Loucy (cell line): ENCODE results near the gene HNRNPH3.

ENCODE experiments used
- H2AFZ ChIP-seq: fragments of 200-600 bp; sonication (generic); 2 replicates; pipeline ENCODE4 v1.6.0; 2016; ENCODE audit warnings: antibody characterized with exemption, mild to moderate bottlenecking, low read length, moderate library complexity
- H3F3A ChIP-seq: fragments of 200-600 bp; 2 replicates; pipeline ENCODE4 v1.6.0; 2016; ENCODE audit warnings: antibody characterized with exemption, low read depth, mild to moderate bottlenecking
- H3K27me3 ChIP-seq: fragments of 200-600 bp; sonication (generic); 2 replicates; pipeline ENCODE4 v1.6.1; 2014; ENCODE audit warnings: low read length, mild to moderate bottlenecking; ENCODE audit not compliant: insufficient read depth, poor library complexity, severe bottlenecking
- H3K36me3 ChIP-seq: fragments of 200-600 bp; sonication (generic); 2 replicates; pipeline ENCODE4 v1.6.1; 2016; ENCODE audit warnings: low read length; ENCODE audit not compliant: insufficient read depth
- H3K4me1 ChIP-seq: fragments of 200-600 bp; sonication (generic); 2 replicates; pipeline ENCODE4 v1.5.1; 2014; ENCODE audit warnings: low read length, mild to moderate bottlenecking; ENCODE audit not compliant: insufficient read depth, poor library complexity, severe bottlenecking
- H3K4me2 ChIP-seq: fragments of 200-600 bp; sonication (generic); 2 replicates; pipeline ENCODE4 v1.6.0; 2014; ENCODE audit warnings: antibody characterized with exemption, low read length, low read depth, mild to moderate bottlenecking; ENCODE audit not compliant: poor library complexity, severe bottlenecking
- H3K4me3 ChIP-seq: fragments of 200-600 bp; sonication (generic); 2 replicates; pipeline ENCODE4 v1.5.1; 2014; ENCODE audit warnings: low read length, mild to moderate bottlenecking, mixed read lengths; ENCODE audit not compliant: poor library complexity, severe bottlenecking
- H3K79me2 ChIP-seq: fragments of 200-600 bp; sonication (generic); 2 replicates; pipeline ENCODE4 v1.6.1; 2014; ENCODE audit warnings: low read length; ENCODE audit not compliant: insufficient read depth
- H3K9ac ChIP-seq: fragments of 200-600 bp; sonication (generic); 2 replicates; pipeline ENCODE4 v1.6.0; 2014; ENCODE audit warnings: mild to moderate bottlenecking, low read depth, low read length, moderate library complexity; ENCODE audit not compliant: poor library complexity, severe bottlenecking
- H3K9me2 ChIP-seq: fragments of 200-600 bp; sonication (generic); replicated peaks from 2 replicates; pipeline ENCODE4 v1.6.1; 2016; ENCODE audit warnings: low read depth, low read length, mixed read lengths
- H3K9me3 ChIP-seq: fragments of 200-600 bp; sonication (generic); 2 replicates; pipeline ENCODE4 v1.6.1; 2014; ENCODE audit warnings: mild to moderate bottlenecking, antibody characterized with exemption, low read length, low read depth; ENCODE audit not compliant: insufficient read depth
- H4K20me1 ChIP-seq: fragments of 200-600 bp; sonication (generic); 2 replicates; pipeline ENCODE4 v1.6.0; 2014; ENCODE audit warnings: antibody characterized with exemption, low read length, mild to moderate bottlenecking; ENCODE audit not compliant: insufficient read depth, poor library complexity, severe bottlenecking
- CTCF ChIP-seq: fragments of 200-600 bp; sonication (generic); conservative IDR thresholded peaks from 2 replicates; pipeline ENCODE4 v1.5.1; 2014; ENCODE audit warnings: mild to moderate bottlenecking, antibody characterized with exemption, low read length
- EZH2phosphoT487 ChIP-seq: fragments of 200-600 bp; IDR thresholded peaks from 2 replicates; pipeline ENCODE4 v1.6.1; 2018; ENCODE audit warnings: antibody characterized with exemption, mild to moderate bottlenecking, moderate library complexity, borderline replicate concordance

HNRNPH3 gene

GRCh38 chr10:68348265-68348741 lies 16.4 kb downstream of the HNRNPH3 start:
- Histone ChIP-seq H3K36me3 (peaks cover 32% of the 10 kb centered on the region; the same call in 1 of the 2 replicates), H3K79me2 (peaks cover 10% of the 10 kb centered on the region; the same call in 1 of the 2 replicates), H3K9me3 (no peaks in the 10 kb centered on the region), H3K4me3 (no peak overlapping the region), H3K27me3 (no peaks in the 10 kb centered on the region), H3K4me1 (no peaks in the 10 kb centered on the region), H4K20me1 (peaks cover 11% of the 10 kb centered on the region), H3F3A (peaks cover 19% of the 10 kb centered on the region; the same call in 1 of the 2 replicates), H3K9ac (no peak overlapping the region), H3K9me2 (no peaks in the 10 kb centered on the region), H3K4me2 (no peak overlapping the region), H2AFZ (no peak overlapping the region)
- no peak for TF ChIP-seq EZH2phosphoT487
- peak; percentile 82 for TF ChIP-seq CTCF

GRCh38 chr10:68353537-68353936 lies 21.7 kb downstream of the HNRNPH3 start:
- Histone ChIP-seq H2AFZ (no peak overlapping the region), H3K9ac (no peak overlapping the region), H4K20me1 (no peaks in the 10 kb centered on the region), H3F3A (no peaks in the 10 kb centered on the region), H3K9me2 (no peaks in the 10 kb centered on the region), H3K4me2 (no peak overlapping the region), H3K4me1 (no peaks in the 10 kb centered on the region), H3K79me2 (no peaks in the 10 kb centered on the region), H3K4me3 (no peak overlapping the region), H3K36me3 (peaks cover 6% of the 10 kb centered on the region; the same call in 1 of the 2 replicates), H3K9me3 (no peaks in the 10 kb centered on the region), H3K27me3 (no peaks in the 10 kb centered on the region)
- no peak for TF ChIP-seq EZH2phosphoT487
- TF ChIP-seq CTCF, result no peak

- H3K36me3 ChIP-seq, result peaks cover 9% of the 10 kb centered on the region; the same call in 1 of the 2 replicates
- H4K20me1 ChIP-seq, result no peaks in the 10 kb centered on the region
- no peak overlapping the region for H3K4me2 ChIP-seq
- H3F3A ChIP-seq, result no peaks in the 10 kb centered on the region
- TF ChIP-seq EZH2phosphoT487, result no peak
- no peak for TF ChIP-seq CTCF
- H3K9me2 ChIP-seq, result no peaks in the 10 kb centered on the region
- no peak overlapping the region for H3K9ac ChIP-seq
- no peaks in the 10 kb centered on the region for H3K9me3 ChIP-seq
- no peaks in the 10 kb centered on the region for H3K4me1 ChIP-seq
- no peak overlapping the region for H3K4me3 ChIP-seq
- H3K27me3 ChIP-seq, result no peaks in the 10 kb centered on the region
- no peaks in the 10 kb centered on the region for H3K79me2 ChIP-seq
- no peak overlapping the region for H2AFZ ChIP-seq
Observed at GRCh38 chr10:68359189-68359588, 27.3 kb downstream of the HNRNPH3 start.
